Hepatocyte (in vitro differentiated cells): ENCODE measurements around the gene MIA. TPM values are rescaled to one million over a fixed set of nuclear protein-coding genes. Genes with fewer than 3 reads are reported as not detected.

Source experiments
- DNase-seq: peaks from one replicate; pipeline ENCODE4 v3.0.0-alpha.2; 2016; ENCODE audit warnings: low spot score
- H2AFZ ChIP-seq: fragments of 200-600 bp; sonication (generic); 2 replicates; pipeline ENCODE4 v1.6.0; 2016; ENCODE audit warnings: antibody characterized with exemption, mild to moderate bottlenecking
- H3K27ac ChIP-seq: fragments of 200-600 bp; sonication (generic); 2 replicates; pipeline ENCODE4 v1.5.1; 2016; ENCODE audit warnings: mild to moderate bottlenecking
- H3K27me3 ChIP-seq: fragments of 200-600 bp; sonication (generic); 2 replicates; pipeline ENCODE4 v1.6.1; 2016
- H3K36me3 ChIP-seq: fragments of 200-600 bp; sonication (generic); replicated peaks from 2 replicates; pipeline ENCODE4 v1.5.1; 2016; ENCODE audit warnings: low read depth; ENCODE audit not compliant: insufficient read depth
- H3K4me1 ChIP-seq: fragments of 200-600 bp; sonication (generic); 2 replicates; pipeline ENCODE4 v1.5.1; 2016; ENCODE audit warnings: mild to moderate bottlenecking, moderate library complexity; ENCODE audit not compliant: insufficient read depth
- H3K4me2 ChIP-seq: fragments of 200-600 bp; sonication (generic); 2 replicates; pipeline ENCODE4 v1.6.0; 2016
- H3K4me3 ChIP-seq: fragments of 200-600 bp; sonication (generic); 2 replicates; pipeline ENCODE4 v1.5.1; 2016; ENCODE audit warnings: mild to moderate bottlenecking
- H3K79me2 ChIP-seq: fragments of 200-600 bp; sonication (generic); 2 replicates; pipeline ENCODE4 v1.6.0; 2017; ENCODE audit warnings: mild to moderate bottlenecking
- H3K9me2 ChIP-seq: fragments of 200-600 bp; sonication (generic); replicated peaks from 2 replicates; pipeline ENCODE4 v1.6.0; 2017; ENCODE audit warnings: mild to moderate bottlenecking; ENCODE audit not compliant: insufficient read depth
- H3K9me3 ChIP-seq: fragments of 200-600 bp; sonication (generic); 2 replicates; pipeline ENCODE4 v1.5.1; 2016; ENCODE audit warnings: low read depth, mild to moderate bottlenecking
- H4K20me1 ChIP-seq: fragments of 200-600 bp; sonication (generic); 2 replicates; pipeline ENCODE4 v1.6.0; 2016; ENCODE audit warnings: mild to moderate bottlenecking; ENCODE audit not compliant: insufficient read depth, poor library complexity, severe bottlenecking
- EZH2 ChIP-seq: fragments of 200-600 bp; sonication (generic); IDR thresholded peaks from 2 replicates; pipeline ENCODE4 v1.6.1; 2016; ENCODE audit warnings: antibody characterized with exemption, mild to moderate bottlenecking, borderline replicate concordance
- EZH2phosphoT487 ChIP-seq: fragments of 200-600 bp; sonication (generic); IDR thresholded peaks from one replicate; pipeline ENCODE4 v1.6.1; 2018; ENCODE audit warnings: antibody characterized with exemption, mild to moderate bottlenecking, low read depth, moderate library complexity; ENCODE audit not compliant: unreplicated experiment, severe bottlenecking
- WGBS: methylation state at CpG from one replicate; pipeline ENCODE4 v1.1.6; 2016; ENCODE audit warnings: low lambda C conversion rate; ENCODE audit errors: missing lambda C conversion rate; 5-methylcytosine and 5-hydroxymethylcytosine counted together
- polyA plus RNA-seq: library from polyadenylated mRNA; unstranded; fragments of >200 nt; fragmentation: Nextera tagmentation; extraction: Ambion mirVana; gene quantifications from 2 replicates; pipeline ENCODE4 v1.2.1, GENCODE V29; 2016
- total RNA-seq: library from RNA; depleted of rRNA; stranded (reverse); fragments of >200 nt; gene quantifications from 2 replicates; pipeline ENCODE4 v1.2.3, GENCODE V29; 2014
- TF ChIP-seq, protein P1 (sequence below): fragments of 200-600 bp; sonication (generic); IDR thresholded peaks from 2 replicates; pipeline ENCODE4 v1.5.1; 2016; ENCODE audit warnings: antibody characterized with exemption, mild to moderate bottlenecking; ENCODE audit not compliant: poor library complexity

MIA gene
- total and polyA plus RNA-seq, 2 experiments from 2014 or later = 0.86 TPM; not detected in 1

GRCh38 chr19:40733149-40733548, 42.2 kb upstream of the MIA start:
- no peak overlapping the region for H3K4me3 ChIP-seq
- no peaks in the 10 kb centered on the region for H3K9me3 ChIP-seq
- no peak overlapping the region for H2AFZ ChIP-seq
- H3K79me2 ChIP-seq = peaks cover 11% of the 10 kb centered on the region
- H3K4me1 ChIP-seq = no peaks in the 10 kb centered on the region
- no peaks in the 10 kb centered on the region for H4K20me1 ChIP-seq
- 96% methylated on average over 13 of the region's 13 CpGs for WGBS
- H3K36me3 ChIP-seq = no peaks in the 10 kb centered on the region
- H3K27ac ChIP-seq = no peak overlapping the region
- no peak overlapping the region for H3K4me2 ChIP-seq
- DNase-seq = no peak
- H3K27me3 ChIP-seq = no peaks in the 10 kb centered on the region
- H3K9me2 ChIP-seq = no peaks in the 10 kb centered on the region
- no peak for TF ChIP-seq EZH2
- TF ChIP-seq, protein P1, sequence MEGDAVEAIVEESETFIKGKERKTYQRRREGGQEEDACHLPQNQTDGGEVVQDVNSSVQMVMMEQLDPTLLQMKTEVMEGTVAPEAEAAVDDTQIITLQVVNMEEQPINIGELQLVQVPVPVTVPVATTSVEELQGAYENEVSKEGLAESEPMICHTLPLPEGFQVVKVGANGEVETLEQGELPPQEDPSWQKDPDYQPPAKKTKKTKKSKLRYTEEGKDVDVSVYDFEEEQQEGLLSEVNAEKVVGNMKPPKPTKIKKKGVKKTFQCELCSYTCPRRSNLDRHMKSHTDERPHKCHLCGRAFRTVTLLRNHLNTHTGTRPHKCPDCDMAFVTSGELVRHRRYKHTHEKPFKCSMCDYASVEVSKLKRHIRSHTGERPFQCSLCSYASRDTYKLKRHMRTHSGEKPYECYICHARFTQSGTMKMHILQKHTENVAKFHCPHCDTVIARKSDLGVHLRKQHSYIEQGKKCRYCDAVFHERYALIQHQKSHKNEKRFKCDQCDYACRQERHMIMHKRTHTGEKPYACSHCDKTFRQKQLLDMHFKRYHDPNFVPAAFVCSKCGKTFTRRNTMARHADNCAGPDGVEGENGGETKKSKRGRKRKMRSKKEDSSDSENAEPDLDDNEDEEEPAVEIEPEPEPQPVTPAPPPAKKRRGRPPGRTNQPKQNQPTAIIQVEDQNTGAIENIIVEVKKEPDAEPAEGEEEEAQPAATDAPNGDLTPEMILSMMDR = no peak
- TF ChIP-seq EZH2phosphoT487 = no peak

GRCh38 chr19:40735013-40735771, 40.1 kb upstream of the MIA start:
- Histone ChIP-seq H3K36me3 (no peaks in the 10 kb centered on the region), H3K4me2 (no peak overlapping the region), H3K27ac (peak overlapping the region; percentile 28), H3K9me3 (no peaks in the 10 kb centered on the region), H3K4me3 (no peak overlapping the region), H3K9me2 (no peaks in the 10 kb centered on the region), H3K27me3 (no peaks in the 10 kb centered on the region), H4K20me1 (no peaks in the 10 kb centered on the region), H2AFZ (no peak overlapping the region), H3K79me2 (no peaks in the 10 kb centered on the region), H3K4me1 (no peaks in the 10 kb centered on the region)
- TF ChIP-seq, protein P1 = no peak
- TF ChIP-seq EZH2 (no peak), EZH2phosphoT487 (no peak)
- DNase-seq = no peak
- WGBS = 80% methylated on average over 11 of the region's 11 CpGs

GRCh38 chr19:40736661-40737060, 38.7 kb upstream of the MIA start:
- H3K27me3 ChIP-seq = no peaks in the 10 kb centered on the region
- no peaks in the 10 kb centered on the region for H4K20me1 ChIP-seq
- H3K9me2 ChIP-seq = no peaks in the 10 kb centered on the region
- H3K4me2 ChIP-seq = no peak overlapping the region
- H3K4me1 ChIP-seq = no peaks in the 10 kb centered on the region
- WGBS = 88% methylated on average over 9 of the region's 9 CpGs
- H2AFZ ChIP-seq = no peak overlapping the region
- TF ChIP-seq EZH2phosphoT487 = no peak
- H3K36me3 ChIP-seq = no peaks in the 10 kb centered on the region
- no peaks in the 10 kb centered on the region for H3K79me2 ChIP-seq
- H3K9me3 ChIP-seq = no peaks in the 10 kb centered on the region
- H3K4me3 ChIP-seq = no peak overlapping the region
- DNase-seq = no peak
- no peak overlapping the region for H3K27ac ChIP-seq

DNA sequence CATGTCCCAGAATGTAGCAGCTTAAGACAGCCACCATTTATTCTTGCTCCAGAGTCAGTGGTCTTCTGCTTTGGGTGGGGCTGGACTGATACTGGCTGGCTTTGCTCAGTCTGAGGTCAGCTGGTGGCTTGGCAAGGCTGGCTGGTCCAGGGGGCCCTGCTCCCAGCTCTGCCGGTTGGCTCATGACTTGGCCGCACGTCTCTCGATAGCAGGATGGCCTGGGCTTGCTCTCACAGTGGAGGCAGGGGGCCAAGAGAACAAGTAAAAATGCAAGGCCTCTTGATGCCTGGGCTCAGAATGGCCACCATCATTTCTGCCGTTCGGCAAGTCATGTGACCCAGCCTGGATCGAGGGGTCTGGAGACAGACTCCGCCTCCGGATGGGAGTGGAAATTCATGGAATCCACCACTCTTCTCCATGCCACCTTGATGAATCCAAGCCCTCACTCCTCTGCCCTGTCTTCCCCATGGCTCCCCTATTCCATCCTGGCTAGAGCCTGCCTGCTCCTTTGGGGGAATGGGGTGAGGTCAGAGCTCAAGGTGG, 38.1 kb upstream of the MIA start:
- Histone ChIP-seq H3K79me2 (no peaks in the 10 kb centered on the region), H3K27ac (no peak overlapping the region), H3K4me3 (no peak overlapping the region), H3K4me2 (no peak overlapping the region), H3K9me3 (no peaks in the 10 kb centered on the region), H3K4me1 (no peaks in the 10 kb centered on the region), H3K36me3 (no peaks in the 10 kb centered on the region), H3K9me2 (no peaks in the 10 kb centered on the region), H4K20me1 (no peaks in the 10 kb centered on the region), H2AFZ (no peak overlapping the region), H3K27me3 (no peaks in the 10 kb centered on the region)
- 90% methylated on average over 9 of the region's 9 CpGs for WGBS
- no peak for DNase-seq
- TF ChIP-seq, protein P1 = no peak
- no peak for TF ChIP-seq EZH2
- no peak for TF ChIP-seq EZH2phosphoT487
